GM19035 (cell line): Measurements from ENCODE around the gene ZNF202.
"Not testable (repeated sequence)": the region's sequence is repeated elsewhere in the genome, so short reads cannot be mapped to it uniquely, and the experiment has no call there.

Source experiments
- ATAC-seq: cut with Tn5 transposase; IDR thresholded peaks from one replicate; pipeline ENCODE4 v1.9.1; 2021; ENCODE audit not compliant: unreplicated experiment

The ZNF202 gene

DNA sequence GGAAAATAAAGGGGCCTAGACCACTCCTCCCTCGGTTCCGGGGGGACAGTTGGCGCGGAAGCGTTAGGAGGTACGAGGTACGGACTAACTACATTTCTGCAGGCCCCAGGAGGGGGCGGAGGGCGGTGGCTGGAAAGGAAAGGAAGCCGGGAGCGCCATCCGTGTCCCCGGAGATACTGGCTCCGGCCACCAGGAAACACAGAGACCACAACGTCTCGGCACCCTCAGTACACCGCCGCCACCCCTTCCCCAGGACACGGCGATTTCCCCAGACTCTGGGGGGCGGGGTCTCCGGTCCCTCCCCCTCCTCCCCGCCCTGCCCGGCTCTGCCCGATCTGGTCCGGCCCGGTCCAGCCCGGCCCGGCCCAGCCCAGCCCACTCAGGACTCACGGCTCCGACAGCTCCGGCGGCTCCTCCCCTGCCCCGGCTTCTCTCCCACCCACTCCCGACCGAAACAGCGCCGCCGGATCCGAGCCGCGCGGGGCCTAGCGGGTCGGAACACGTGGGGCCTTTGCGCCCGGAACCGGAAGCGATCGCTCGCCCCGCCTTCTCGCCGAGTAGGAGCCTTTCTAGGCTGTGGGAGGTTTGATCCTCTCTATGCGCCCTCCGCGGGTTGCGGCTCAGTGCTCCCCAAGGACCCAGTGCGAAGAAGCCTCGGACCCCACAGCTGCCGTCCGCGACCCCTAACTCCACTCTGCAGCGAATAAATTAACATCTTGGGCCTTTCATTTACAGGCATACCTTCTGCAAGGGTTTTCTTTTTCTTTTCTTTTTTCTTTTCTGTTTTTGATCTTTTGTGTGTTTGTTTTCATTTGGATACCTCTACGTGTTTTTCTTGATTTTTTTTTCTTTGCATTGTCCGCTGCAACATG, at the start of gene ZNF202:
ZNF202 (minus strand) TSS at position 502 of the 872 bp plus-strand sequence. CDS start 10,772 bp downstream, outside the sequence.
- peak; percentile 99 for ATAC-seq

- no peak for ATAC-seq
These were observed 42.1 kb upstream of the ZNF202 start for GRCh38 chr11:123783536-123783935.

DNA sequence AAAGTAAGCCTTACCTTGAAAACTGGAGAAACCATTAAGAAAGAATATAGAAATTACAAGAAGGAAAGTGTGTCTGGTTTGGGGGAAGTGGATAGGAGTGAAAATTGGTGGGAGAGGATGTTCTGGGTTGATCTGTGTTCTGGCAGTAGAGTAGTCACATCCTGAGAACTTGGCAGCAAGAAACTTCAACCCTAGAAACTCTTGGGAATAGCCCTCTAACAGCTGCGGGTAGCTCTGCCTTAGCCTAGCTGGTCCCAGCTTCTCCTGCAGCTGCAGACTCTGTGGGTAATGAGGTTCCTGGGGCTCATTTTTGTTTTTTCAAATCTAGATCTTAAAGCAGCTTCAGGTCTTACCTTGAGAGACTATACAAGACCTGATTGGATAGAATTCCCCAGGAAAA, 37.1 kb upstream of the ZNF202 start:
- ATAC-seq = no peak

GRCh38 chr11:123775715-123776549, 34.5 kb upstream of the ZNF202 start:
- ATAC-seq = no peak

DNA sequence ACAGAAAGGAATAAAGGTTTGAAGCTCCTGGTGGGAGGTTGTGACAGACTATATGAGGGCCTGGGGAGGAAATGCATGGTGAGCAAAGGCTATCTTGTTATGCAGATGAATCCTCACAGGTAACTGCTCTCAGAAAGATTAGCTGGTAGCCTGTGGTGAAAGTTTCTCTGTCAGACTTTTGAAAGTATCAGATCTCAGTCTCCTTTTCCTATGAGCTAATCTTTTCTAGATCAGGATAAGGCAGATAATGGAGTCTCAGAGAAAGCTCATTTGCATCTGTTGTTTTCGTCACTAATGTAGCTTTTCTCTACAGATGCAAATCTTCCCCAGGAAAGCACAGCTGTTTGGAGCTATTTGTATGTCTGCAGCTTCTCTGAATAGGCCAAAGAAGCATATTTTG, 33.8 kb upstream of the ZNF202 start:
- ATAC-seq = no peak

GRCh38 chr11:123773959-123774358, 32.5 kb upstream of the ZNF202 start:
- no peak for ATAC-seq

DNA sequence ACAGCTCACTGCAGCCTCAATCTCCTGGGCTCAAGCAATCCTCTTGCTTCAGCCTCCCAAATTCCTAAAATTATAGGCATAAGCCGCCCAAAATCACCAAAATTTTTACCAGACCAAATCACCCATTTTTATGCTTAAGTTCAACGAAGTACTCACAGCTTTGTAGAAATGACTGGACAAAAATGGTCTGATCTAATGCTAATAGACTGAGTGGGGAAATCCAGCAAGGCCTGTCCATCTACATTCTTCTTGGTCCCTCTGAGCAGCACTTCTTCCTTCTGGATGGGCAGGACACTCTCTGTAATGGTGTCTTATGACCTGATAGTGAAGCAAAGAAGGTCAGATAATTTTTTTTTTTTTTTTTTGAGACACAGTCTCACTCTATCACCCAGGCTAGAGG, 31.6 kb upstream of the ZNF202 start:
- ATAC-seq = no peak

DNA sequence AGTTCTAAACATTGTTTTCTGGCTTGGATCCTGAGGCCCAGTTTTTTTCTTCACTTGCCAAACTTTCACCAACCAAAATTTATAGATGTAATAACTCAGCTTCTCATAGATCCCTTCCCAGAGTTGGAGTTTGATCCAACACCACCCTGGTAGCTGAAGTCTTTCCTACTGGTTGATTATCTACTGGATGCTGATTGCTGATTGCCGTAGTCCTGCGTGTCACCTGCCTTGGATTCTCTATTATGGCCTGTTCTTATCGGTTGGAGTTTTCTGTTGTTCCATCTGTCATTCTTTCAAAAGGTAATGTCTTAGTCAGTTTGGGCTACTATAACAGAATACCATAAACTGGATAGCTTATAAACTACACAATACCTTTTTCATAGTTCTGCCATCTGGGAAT, 30.2 kb upstream of the ZNF202 start:
- no peak for ATAC-seq

DNA sequence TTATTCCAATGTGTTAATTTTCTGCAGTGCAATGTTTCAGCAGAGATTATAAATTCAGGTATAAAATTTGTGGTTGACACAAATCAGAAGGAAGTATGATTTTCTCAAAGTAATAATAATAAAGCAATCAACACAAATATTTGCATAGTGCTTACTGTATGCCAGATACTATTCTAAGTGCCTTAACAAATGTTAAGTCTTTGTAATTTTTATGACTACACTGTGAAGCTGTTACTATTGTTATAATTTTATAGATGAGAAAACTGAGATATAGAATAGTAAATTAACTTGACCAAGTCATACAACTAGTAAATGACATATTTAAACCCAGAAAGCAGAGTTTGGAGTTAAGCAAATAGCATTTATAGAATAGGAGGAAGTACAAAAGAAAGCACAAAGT, 29.3 kb upstream of the ZNF202 start:
- ATAC-seq = no peak

- no peak for ATAC-seq
These were observed 24.1 kb upstream of the ZNF202 start for GRCh38 chr11:123765601-123766000.

DNA sequence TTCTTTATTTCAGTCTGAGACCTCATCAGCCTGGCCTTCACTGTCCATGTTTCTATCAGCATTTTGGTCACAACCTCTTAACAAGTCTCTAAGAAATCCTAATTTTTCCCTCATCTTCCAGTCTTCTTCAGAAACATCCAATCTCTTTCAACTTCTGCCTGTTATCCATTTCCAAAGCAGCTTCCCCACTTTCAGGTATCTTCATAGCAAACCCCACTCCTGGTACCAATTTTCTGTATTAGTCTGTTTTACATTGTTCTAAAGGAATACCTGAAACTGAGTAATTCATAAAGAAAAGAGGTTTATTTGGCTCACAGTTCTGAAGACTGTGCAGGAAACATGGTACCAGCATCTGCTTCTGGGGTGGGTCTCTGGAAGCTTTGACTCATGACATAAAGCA, 21.0 kb upstream of the ZNF202 start:
- no peak for ATAC-seq

DNA sequence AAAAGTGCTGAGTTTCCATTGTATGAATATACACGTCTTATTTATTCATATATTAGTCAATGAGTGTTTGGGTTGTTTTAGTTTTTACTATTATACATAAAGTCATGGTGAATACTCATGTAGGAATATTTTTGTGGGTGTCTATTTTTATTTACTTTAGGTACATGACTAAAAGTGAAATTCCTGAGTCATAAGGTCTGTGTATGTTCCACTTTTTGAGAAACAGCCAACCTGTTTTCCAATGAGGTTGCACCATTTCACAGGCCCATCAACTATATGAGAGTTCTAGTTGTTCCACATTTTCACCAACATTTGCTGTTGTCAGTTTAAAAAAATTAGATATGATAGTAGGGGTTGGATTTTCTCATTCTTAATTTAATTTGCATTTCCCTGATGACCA, 19.4 kb upstream of the ZNF202 start:
- peak; percentile 84 for ATAC-seq

DNA sequence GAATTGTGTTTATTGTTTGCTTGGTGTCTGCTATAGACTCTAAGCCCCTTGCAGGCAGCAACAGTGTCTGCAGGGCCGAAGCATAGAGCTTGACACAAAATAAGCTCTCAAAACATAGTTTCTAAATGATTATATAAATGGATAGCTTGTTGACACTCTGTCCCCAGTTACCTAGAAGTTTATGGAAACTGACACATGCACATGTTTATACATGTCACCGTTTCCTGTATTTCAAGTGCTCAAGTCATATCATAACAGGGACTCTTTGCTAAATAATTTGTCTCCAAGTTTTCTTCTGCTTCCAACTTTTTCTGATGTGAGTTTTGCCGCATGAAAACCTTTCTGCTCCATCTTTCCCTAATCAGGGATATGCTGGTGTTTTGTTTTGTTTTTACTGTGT, 16.5 kb upstream of the ZNF202 start:
- ATAC-seq = no peak

- ATAC-seq = no peak
These were observed 14.4 kb upstream of the ZNF202 start for GRCh38 chr11:123755813-123756212.

DNA sequence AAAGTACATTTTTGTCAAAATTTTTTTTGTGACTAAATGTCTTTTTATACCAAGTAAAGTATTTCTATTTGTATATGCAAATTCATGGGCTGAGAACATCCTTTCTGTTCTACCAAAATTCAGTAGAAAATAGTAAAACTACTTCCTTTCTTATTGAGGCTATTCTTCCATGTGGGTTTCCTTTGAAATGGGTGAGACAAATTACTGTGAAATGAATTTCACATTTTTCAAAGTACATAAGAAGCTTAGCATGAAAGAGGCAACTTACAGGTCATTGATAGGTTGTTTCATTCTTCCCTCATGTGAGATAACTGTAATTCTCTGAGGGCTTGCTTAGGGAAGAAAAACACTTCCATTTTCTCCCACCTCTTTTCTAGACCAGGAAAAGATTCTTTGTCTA, 13.9 kb upstream of the ZNF202 start:
- no peak for ATAC-seq

GRCh38 chr11:123754101-123754568, 12.7 kb upstream of the ZNF202 start, which contains the start of gene OR6X1:
OR6X1 (minus strand) TSS chr11:123754518; CDS start chr11:123754518, 0 bp downstream.
- no peak for ATAC-seq

DNA sequence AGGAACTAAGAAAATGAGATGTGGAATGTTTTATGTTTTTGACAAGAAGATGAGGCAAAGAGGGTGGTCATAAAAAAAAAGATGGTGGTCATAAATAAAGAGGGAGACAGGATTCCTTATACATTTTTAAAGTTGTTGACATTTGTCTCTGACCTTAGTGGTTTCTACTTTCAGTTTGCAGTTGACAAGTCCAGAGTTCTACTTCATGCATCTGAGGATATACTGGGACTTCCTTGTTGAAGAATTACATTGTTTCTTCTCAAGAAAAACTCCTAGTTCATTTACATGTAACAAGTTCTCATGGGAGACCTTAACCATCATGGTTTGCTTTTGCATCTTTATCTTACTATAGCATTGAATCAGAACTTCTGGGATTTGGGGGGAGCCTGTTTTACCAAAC, 11.7 kb upstream of the ZNF202 start:
- no peak for ATAC-seq

GRCh38 chr11:123751781-123752180, 10.3 kb upstream of the ZNF202 start:
- ATAC-seq = no peak

DNA sequence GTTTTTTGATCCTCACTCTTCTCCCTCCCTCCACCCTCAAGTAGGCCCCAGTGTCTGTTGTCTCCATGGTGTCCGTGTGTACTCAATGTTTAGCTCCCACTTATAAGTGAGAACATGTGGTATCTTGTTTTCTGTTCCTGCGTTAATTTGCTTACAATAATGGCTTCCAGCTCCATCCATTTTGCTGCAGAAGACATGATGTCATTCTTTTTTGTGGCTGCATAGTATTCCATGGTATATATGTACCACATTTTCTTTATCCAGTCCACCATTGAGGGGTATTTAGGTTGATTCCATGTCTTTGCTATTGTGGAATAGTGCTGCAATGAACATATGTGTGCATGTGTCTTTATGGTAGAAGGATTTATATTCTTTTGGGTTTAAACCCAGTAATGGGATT, 6.9 kb upstream of the ZNF202 start:
- ATAC-seq = not testable (repeated sequence)

GRCh38 chr11:123745764-123746451, 4.4 kb upstream of the ZNF202 start:
- no peak for ATAC-seq

- no peak for ATAC-seq
These were observed 1.3 kb upstream of the ZNF202 start for GRCh38 chr11:123742724-123743120.
